Large intestine (tissue), 3 donors: ENCODE data around the gene LARP1. TPM values are rescaled to one million over a fixed set of nuclear protein-coding genes. Genes with fewer than 3 reads are reported as not detected.
"Not testable (repeated sequence)": the region's sequence is repeated elsewhere in the genome, so short reads cannot be mapped to it uniquely, and the experiment has no call there.

Experiments used
- DNase-seq, 2 donors: peaks; one replicate each; pipeline versions ENCODE4 v3.0.0 to v3.0.0-alpha.2; 2013
- H3K27ac ChIP-seq: one replicate; pipeline ENCODE4 v1.5.1; 2013; ENCODE audit warnings: low read length
- H3K27me3 ChIP-seq: 2 replicates; pipeline ENCODE4 v1.6.1; 2013; ENCODE audit warnings: low read length; ENCODE audit not compliant: control insufficient read depth, insufficient read depth
- H3K36me3 ChIP-seq: 2 replicates; pipeline ENCODE4 v1.6.1; 2013; ENCODE audit warnings: low read length; ENCODE audit not compliant: control insufficient read depth, insufficient read depth
- H3K4me1 ChIP-seq: one replicate; pipeline ENCODE4 v1.6.1; 2013; ENCODE audit warnings: low read length; ENCODE audit not compliant: control insufficient read depth, insufficient read depth
- H3K4me3 ChIP-seq: one replicate; pipeline ENCODE4 v1.5.1; 2013; ENCODE audit warnings: low read length
- H3K9me3 ChIP-seq: one replicate; pipeline ENCODE4 v1.6.1; 2013; ENCODE audit warnings: mild to moderate bottlenecking, low read depth, low read length, moderate library complexity; ENCODE audit not compliant: control insufficient read depth
- WGBS: methylation state at CpG from one replicate; pipeline ENCODE4 v1.1.5; 2013; ENCODE audit warnings: low lambda C conversion rate; ENCODE audit not compliant: insufficient coverage; 5-methylcytosine and 5-hydroxymethylcytosine counted together
- polyA plus RNA-seq: library from polyadenylated mRNA; unstranded; fragments of 120-200 nt; gene quantifications from one replicate; pipeline ENCODE4 v1.2.1, GENCODE V29; 2013

Gene LARP1
- polyA plus RNA-seq, 1 donor = 113 TPM

GRCh38 chr5:154759868-154760267 is 4.7 kb downstream of the LARP1 start:
- H3K36me3 ChIP-seq, H3K9me3 ChIP-seq, DNase-seq, H3K27ac ChIP-seq, H3K4me3 ChIP-seq, H3K27me3 ChIP-seq: not testable (repeated sequence)
- WGBS = no CpG with 5 or more reads among the region's 12 CpGs
- peaks cover 17% of the 10 kb centered on the region for H3K4me1 ChIP-seq

- Histone ChIP-seq H3K4me3 (no peak overlapping the region), H3K9me3 (no peaks in the 10 kb centered on the region), H3K27ac (no peak overlapping the region), H3K4me1 (peaks cover 21% of the 10 kb centered on the region), H3K36me3 (peaks cover 5% of the 10 kb centered on the region), H3K27me3 (no peaks in the 10 kb centered on the region)
- 60% methylated on average over 1 of the region's 5 CpGs for WGBS
- no peak for DNase-seq
Observed at GRCh38 chr5:154761046-154761736, 6.0 kb downstream of the LARP1 start.

GRCh38 chr5:154762261-154762660 is 7.1 kb downstream of the LARP1 start:
- Histone ChIP-seq H3K27ac (no peak overlapping the region), H3K36me3 (peaks cover 5% of the 10 kb centered on the region), H3K4me1 (peaks cover 21% of the 10 kb centered on the region), H3K27me3 (no peaks in the 10 kb centered on the region), H3K9me3 (no peaks in the 10 kb centered on the region), H3K4me3 (no peak overlapping the region)
- DNase-seq = no peak
- no CpG with 5 or more reads among the region's 1 CpG for WGBS

- DNase-seq = no peak
- no CpG with 5 or more reads among the region's 1 CpG for WGBS
- H3K36me3 ChIP-seq = peaks cover 5% of the 10 kb centered on the region
- H3K27me3 ChIP-seq = no peaks in the 10 kb centered on the region
- H3K9me3 ChIP-seq = no peaks in the 10 kb centered on the region
- H3K27ac ChIP-seq = no peak overlapping the region
- no peak overlapping the region for H3K4me3 ChIP-seq
- peaks cover 21% of the 10 kb centered on the region for H3K4me1 ChIP-seq
Observed at GRCh38 chr5:154762700-154763099, 7.5 kb downstream of the LARP1 start.

GRCh38 chr5:154764967-154765366 is 9.8 kb downstream of the LARP1 start:
- Histone ChIP-seq H3K36me3 (peaks cover 5% of the 10 kb centered on the region), H3K4me1 (peaks cover 19% of the 10 kb centered on the region), H3K27ac (no peak overlapping the region), H3K9me3 (no peaks in the 10 kb centered on the region), H3K4me3 (no peak overlapping the region), H3K27me3 (no peaks in the 10 kb centered on the region)
- WGBS = 73% methylated on average over 2 of the region's 3 CpGs
- no peak for DNase-seq

GRCh38 chr5:154765396-154765925 is 10.3 kb downstream of the LARP1 start:
- Histone ChIP-seq H3K9me3 (no peaks in the 10 kb centered on the region), H3K36me3 (peaks cover 2% of the 10 kb centered on the region), H3K4me1 (peaks cover 18% of the 10 kb centered on the region), H3K27me3 (no peaks in the 10 kb centered on the region), H3K27ac (no peak overlapping the region), H3K4me3 (no peak overlapping the region)
- no peak for DNase-seq
- WGBS = no CpG with 5 or more reads among the region's 10 CpGs

GRCh38 chr5:154766558-154767281 is 11.5 kb downstream of the LARP1 start:
- Histone ChIP-seq H3K4me3 (no peak overlapping the region), H3K4me1 (peaks cover 27% of the 10 kb centered on the region), H3K9me3 (no peaks in the 10 kb centered on the region), H3K36me3 (peaks cover 4% of the 10 kb centered on the region), H3K27ac (no peak overlapping the region), H3K27me3 (no peaks in the 10 kb centered on the region)
- WGBS = no CpG with 5 or more reads among the region's 3 CpGs
- DNase-seq = no peak

- no peaks in the 10 kb centered on the region for H3K9me3 ChIP-seq
- no peak overlapping the region for H3K27ac ChIP-seq
- DNase-seq = no peak
- no peak overlapping the region for H3K4me3 ChIP-seq
- 60% methylated on average over 1 of the region's 2 CpGs for WGBS
- H3K36me3 ChIP-seq = peaks cover 4% of the 10 kb centered on the region
- peaks cover 27% of the 10 kb centered on the region for H3K4me1 ChIP-seq
- no peaks in the 10 kb centered on the region for H3K27me3 ChIP-seq
Observed at GRCh38 chr5:154767576-154767975, 12.4 kb downstream of the LARP1 start.

- Histone ChIP-seq H3K9me3 (no peaks in the 10 kb centered on the region), H3K27ac (no peak overlapping the region), H3K4me1 (peaks cover 27% of the 10 kb centered on the region), H3K27me3 (no peaks in the 10 kb centered on the region), H3K36me3 (peaks cover 6% of the 10 kb centered on the region), H3K4me3 (no peak overlapping the region)
- WGBS = 100% methylated on average over 1 of the region's 2 CpGs
- no peak for DNase-seq
Observed at GRCh38 chr5:154768207-154768606, 13.0 kb downstream of the LARP1 start.

- Histone ChIP-seq H3K36me3 (peaks cover 6% of the 10 kb centered on the region), H3K27me3 (no peaks in the 10 kb centered on the region), H3K9me3 (no peaks in the 10 kb centered on the region), H3K4me1 (peaks cover 25% of the 10 kb centered on the region), H3K4me3 (no peak overlapping the region), H3K27ac (no peak overlapping the region)
- DNase-seq = no peak
- WGBS = no CpG with 5 or more reads among the region's 2 CpGs
Observed at GRCh38 chr5:154770111-154770510, 14.9 kb downstream of the LARP1 start.
